H1 (cell line): ENCODE data around the gene SLC30A10. TPM values are rescaled to one million over a fixed set of nuclear protein-coding genes. Genes with fewer than 3 reads are reported as not detected.

ENCODE experiments used
- CTCF ChIA-PET: fragments of 300-600 bp; sonication (Branson Sonifier 250); formaldehyde crosslinking; loops from one replicate; lab custom pipeline; 2021; ENCODE audit not compliant: partially characterized antibody; lab: Charles Lee
- POLR2A ChIA-PET: fragments of 300-600 bp; sonication (Branson Sonifier 250); formaldehyde crosslinking; loops from one replicate; lab custom pipeline; 2021; ENCODE audit warnings: inconsistent platforms; ENCODE audit not compliant: partially characterized antibody; lab: Charles Lee
- DNase-seq, 2 experiments: peaks; one replicate each; pipeline versions ENCODE4 v3.0.0 to v3.0.0-alpha.2; 2010 to 2022; ENCODE audit warnings: low spot score in 2 of 2, low read depth in 1 of 2, mixed read lengths in 1 of 2
- FAIRE-seq: peaks from 2 replicates; lab custom pipeline; 2011; peaks lifted over from hg19 to GRCh38; lab: Jason Lieb, UNC
- H2AFZ ChIP-seq: 2 replicates; pipeline ENCODE4 v1.8.1; 2012; ENCODE audit warnings: low read length, inconsistent platforms
- H2AK5ac ChIP-seq: 2 replicates; pipeline ENCODE4 v1.6.1; 2013; ENCODE audit warnings: low read depth, low read length
- H2BK120ac ChIP-seq: replicated peaks from 2 replicates; pipeline ENCODE3; 2013; ENCODE audit warnings: low read depth, low read length, inconsistent platforms
- H2BK12ac ChIP-seq: 2 replicates; pipeline ENCODE4 v1.6.1; 2013; ENCODE audit warnings: low read depth, low read length
- H2BK15ac ChIP-seq: 2 replicates; pipeline ENCODE4 v1.6.1; 2013; ENCODE audit warnings: low read length
- H2BK20ac ChIP-seq: 2 replicates; pipeline ENCODE4 v1.6.1; 2013; ENCODE audit warnings: low read length
- H2BK5ac ChIP-seq: 2 replicates; pipeline ENCODE4 v1.6.1; 2013; ENCODE audit warnings: low read depth, low read length
- H3K14ac ChIP-seq: 2 replicates; pipeline ENCODE4 v1.6.1; 2013; ENCODE audit warnings: inconsistent platforms; ENCODE audit not compliant: insufficient read length
- H3K18ac ChIP-seq: 2 replicates; pipeline ENCODE4 v1.6.1; 2013; ENCODE audit warnings: low read length; ENCODE audit errors: extremely low read depth
- H3K23ac ChIP-seq: 2 replicates; pipeline ENCODE4 v1.6.1; 2013; ENCODE audit warnings: inconsistent platforms; ENCODE audit not compliant: insufficient read length
- H3K23me2 ChIP-seq: 2 replicates; pipeline ENCODE4 v1.6.1; 2013; ENCODE audit warnings: low read depth, low read length
- H3K27ac ChIP-seq: 2 replicates; pipeline ENCODE4 v1.6.1; 2011; ENCODE audit warnings: low read depth, low read length, inconsistent platforms
- H3K27me3 ChIP-seq, 4 experiments: replicated peaks in 1 of 4; 1 replicate in 1 of 4; 2 replicates in 3 of 4; pipeline versions ENCODE4 v1.6.1 to v1.8.1; 2011 to 2013; ENCODE audit warnings: low read length in 3 of 4, mild to moderate bottlenecking in 3 of 4, inconsistent platforms in 2 of 4, mixed read lengths in 2 of 4, moderate library complexity in 1 of 4; ENCODE audit not compliant: control insufficient read depth in 3 of 4, insufficient read depth in 3 of 4; ENCODE audit errors: extremely low read depth in 1 of 4
- H3K36me3 ChIP-seq, 4 experiments: 2 replicates each; pipeline versions ENCODE4 v1.6.1 to v1.8.1; 2011 to 2013; ENCODE audit warnings: mild to moderate bottlenecking in 4 of 4, low read length in 3 of 4, moderate library complexity in 2 of 4, control low read depth in 1 of 4, inconsistent platforms in 1 of 4; ENCODE audit not compliant: insufficient read depth in 4 of 4, control insufficient read depth in 2 of 4
- H3K4ac ChIP-seq: replicated peaks from 2 replicates; pipeline ENCODE3; 2013; ENCODE audit warnings: low read length, low read depth, mixed read lengths, inconsistent platforms; ENCODE audit not compliant: insufficient read length
- H3K4me1 ChIP-seq, 4 experiments: replicated peaks in 1 of 4; 1 replicate in 1 of 4; 2 replicates in 3 of 4; pipeline versions ENCODE4 v1.6.1 to v1.8.1; 2011 to 2013; ENCODE audit warnings: low read length in 3 of 4, inconsistent platforms in 2 of 4, mixed read lengths in 1 of 4; ENCODE audit not compliant: insufficient read depth in 4 of 4, control insufficient read depth in 3 of 4
- H3K4me2 ChIP-seq, 2 experiments: 2 replicates each; pipeline versions ENCODE4 v1.6.1 to v1.8.1; 2011 to 2013; ENCODE audit warnings: low read depth in 2 of 2, low read length in 2 of 2, control low read depth in 1 of 2, inconsistent platforms in 1 of 2, mild to moderate bottlenecking in 1 of 2; ENCODE audit not compliant: insufficient read depth in 1 of 2
- H3K4me3 ChIP-seq, 4 experiments: fragments of 200-600, 300-600 bp in 1 of 4; sonication (generic), shearing (Covaris generic), sonication (Bioruptor Twin) in 1 of 4; 2 replicates each; pipeline versions ENCODE4 v1.5.1 to v1.8.1; 2011 to 2016; ENCODE audit warnings: low read length in 4 of 4, low read depth in 3 of 4, control low read depth in 2 of 4, inconsistent platforms in 2 of 4, mild to moderate bottlenecking in 2 of 4, mixed read lengths in 1 of 4, moderate library complexity in 1 of 4; ENCODE audit not compliant: insufficient read depth in 2 of 4; ENCODE audit errors: extremely low read depth in 1 of 4
- H3K56ac ChIP-seq: replicated peaks from 2 replicates; pipeline ENCODE3; 2013; ENCODE audit warnings: low read depth, mild to moderate bottlenecking, mixed read lengths, low read length, inconsistent platforms; ENCODE audit not compliant: insufficient read length
- H3K79me1 ChIP-seq: 2 replicates; pipeline ENCODE4 v1.6.1; 2013; ENCODE audit warnings: low read depth, low read length, control low read depth
- H3K79me2 ChIP-seq, 2 experiments: 2 replicates each; pipeline versions ENCODE4 v1.6.1 to v1.8.1; 2012 to 2013; ENCODE audit warnings: low read length in 2 of 2, mild to moderate bottlenecking in 2 of 2, inconsistent platforms in 1 of 2; ENCODE audit not compliant: insufficient read depth in 2 of 2, control insufficient read depth in 1 of 2
- H3K9ac ChIP-seq, 4 experiments: replicated peaks in 1 of 4; 1 replicate in 1 of 4; 2 replicates in 3 of 4; pipeline versions ENCODE4 v1.6.1 to v1.8.1; 2011 to 2013; ENCODE audit warnings: low read depth in 3 of 4, low read length in 3 of 4, control low read depth in 2 of 4, mild to moderate bottlenecking in 2 of 4, moderate library complexity in 2 of 4, inconsistent platforms in 1 of 4; ENCODE audit errors: extremely low read depth in 1 of 4
- H3K9me3 ChIP-seq, 2 experiments: 2 replicates each; pipeline versions ENCODE4 v1.6.1 to v1.8.1; 2012 to 2013; ENCODE audit warnings: mild to moderate bottlenecking in 2 of 2, moderate library complexity in 2 of 2, control low read depth in 1 of 2, inconsistent platforms in 1 of 2, low read depth in 1 of 2, low read length in 1 of 2, mixed read lengths in 1 of 2; ENCODE audit not compliant: insufficient read depth in 2 of 2
- H4K20me1 ChIP-seq, 2 experiments: replicated peaks in 1 of 2; 2 replicates each; pipeline versions ENCODE3 to v1.8.1; 2011 to 2013; ENCODE audit warnings: inconsistent platforms in 2 of 2, low read length in 2 of 2, mild to moderate bottlenecking in 1 of 2; ENCODE audit not compliant: insufficient read depth in 2 of 2, control insufficient read depth in 1 of 2
- H4K5ac ChIP-seq: 2 replicates; pipeline ENCODE4 v1.6.1; 2013; ENCODE audit warnings: low read length, low read depth, mixed read lengths, inconsistent platforms; ENCODE audit not compliant: insufficient read length
- H4K8ac ChIP-seq: 2 replicates; pipeline ENCODE4 v1.8.0; 2013; ENCODE audit warnings: mild to moderate bottlenecking, moderate library complexity, low read length, inconsistent platforms; ENCODE audit not compliant: insufficient read depth; ENCODE audit errors: extremely low read depth
- H4K91ac ChIP-seq: replicated peaks from 2 replicates; pipeline ENCODE3; 2013; ENCODE audit warnings: low read length, mixed read lengths, inconsistent platforms; ENCODE audit not compliant: insufficient read length
- ASH2L ChIP-seq: fragments of 200-600, 300-600 bp; sonication (generic); IDR thresholded peaks from one replicate; pipeline ENCODE4 v1.7.1; 2017; ENCODE audit warnings: low read length
- CBX5 ChIP-seq: fragments of 300-800, 300-1000 bp; sonication (generic); IDR thresholded peaks from 2 replicates; pipeline ENCODE4 v1.7.1; 2016; ENCODE audit warnings: antibody characterized with exemption, low read length, low read depth
- EGR1 ChIP-seq: IDR thresholded peaks from 2 replicates; pipeline ENCODE4 v1.6.1; 2011; ENCODE audit warnings: low read depth, low read length, borderline replicate concordance
- KDM1A ChIP-seq: fragments of 200-600, 300-600 bp; sonication (generic); IDR thresholded peaks from 2 replicates; pipeline ENCODE4 v1.7.1; 2016; ENCODE audit warnings: mild to moderate bottlenecking, low read length, borderline replicate concordance
- SRF ChIP-seq: IDR thresholded peaks from 2 replicates; pipeline ENCODE4 v1.6.1; 2011; ENCODE audit warnings: mild to moderate bottlenecking, low read depth, low read length, moderate library complexity
- WGBS, 2 experiments: shearing (Covaris generic) in 1 of 2; methylation state at CpG; one replicate each; pipeline versions ENCODE4 v1.1.6 to v1.1.7; 2013 to 2015; ENCODE audit warnings: low lambda C conversion rate in 2 of 2, mixed read lengths in 2 of 2, inconsistent platforms in 1 of 2, low coverage in 1 of 2, missing lambda C conversion rate in 1 of 2; ENCODE audit not compliant: insufficient replicate concordance in 2 of 2, insufficient coverage in 1 of 2, insufficient read length in 1 of 2; ENCODE audit errors: extremely low coverage in 1 of 2, missing lambda C conversion rate in 1 of 2; 5-methylcytosine and 5-hydroxymethylcytosine counted together
- polyA plus RNA-seq, 7 experiments: library from polyadenylated mRNA; depleted of rRNA in 3 of 7; stranded (reverse) in 5 of 7; unstranded in 2 of 7; fragments of >200 nt in 5 of 7; fragments of 200-250 nt in 2 of 7; gene quantifications; 1 replicate in 5 of 7; 2 replicates in 1 of 7; 4 replicates in 1 of 7; pipeline versions ENCODE4 v1.2.1 to v1.2.3, GENCODE V29; 2011 to 2013; ENCODE audit warnings: missing spikeins in 2 of 7, mixed read lengths in 2 of 7
- total RNA-seq: library from RNA; stranded (reverse); fragmentation: NEBNext Ultra II Directional; extraction: Animal tissue kit (Norgen Biotek cat#: 25700); gene quantifications from 2 replicates; pipeline ENCODE4 v1.2.1, GENCODE V29; 2021

Gene SLC30A10
- total and polyA plus RNA-seq, 2 of the 8 experiments (the other 6 are each of a cell fraction or from before 2014, with no cell fraction given), result 0.23 to 0.61 TPM

- 92% methylated on average over 6 of the region's 6 CpGs; no CpG with 5 or more reads in 1 of the 2 experiments for WGBS, 2 experiments
- Histone ChIP-seq H3K4me2 (no peak overlapping the region), H3K9me3 (no peaks in the 10 kb centered on the region), H2BK20ac (no peak overlapping the region), H3K56ac (no peak overlapping the region), H3K23me2 (no peaks in the 10 kb centered on the region), H3K27me3 (no peaks in the 10 kb centered on the region), H2BK120ac (no peak overlapping the region), H2AK5ac (no peak overlapping the region), H3K9ac (no peak overlapping the region), H3K14ac (no peak overlapping the region), H3K23ac (no peak overlapping the region), H2BK5ac (no peak overlapping the region), H3K79me2 (no peaks in the 10 kb centered on the region), H3K4me1 (no peaks in the 10 kb centered on the region), H3K4me3 (no peak overlapping the region), H3K79me1 (no peaks in the 10 kb centered on the region), H4K20me1 (no peaks in the 10 kb centered on the region), H4K8ac (no peak overlapping the region), H3K18ac (no peak overlapping the region), H3K27ac (no peak overlapping the region), H4K91ac (no peak overlapping the region), H3K4ac (no peak overlapping the region), H3K36me3 (no peaks in the 10 kb centered on the region), H2AFZ (no peak overlapping the region), H2BK15ac (no peak overlapping the region), H4K5ac (no peak overlapping the region), H2BK12ac (no peak overlapping the region)
- POLR2A ChIA-PET, result no interaction called here
- DNase-seq, result no peak
- TF ChIP-seq EGR1 (no peak), ASH2L (no peak), KDM1A (no peak), CBX5 (no peak), SRF (no peak)
- CTCF ChIA-PET, result no interaction called here
- no peak for FAIRE-seq
These were observed 25.7 kb upstream of the SLC30A10 start for GRCh38 chr1:219954052-219954451.
